ENCODE measurements around the gene SETBP1. TPM values are rescaled to one million over a fixed set of nuclear protein-coding genes. Genes with fewer than 3 reads are reported as not detected.

The SETBP1 gene
- total RNA-seq, 1 donor, result 22.8 TPM

DNA sequence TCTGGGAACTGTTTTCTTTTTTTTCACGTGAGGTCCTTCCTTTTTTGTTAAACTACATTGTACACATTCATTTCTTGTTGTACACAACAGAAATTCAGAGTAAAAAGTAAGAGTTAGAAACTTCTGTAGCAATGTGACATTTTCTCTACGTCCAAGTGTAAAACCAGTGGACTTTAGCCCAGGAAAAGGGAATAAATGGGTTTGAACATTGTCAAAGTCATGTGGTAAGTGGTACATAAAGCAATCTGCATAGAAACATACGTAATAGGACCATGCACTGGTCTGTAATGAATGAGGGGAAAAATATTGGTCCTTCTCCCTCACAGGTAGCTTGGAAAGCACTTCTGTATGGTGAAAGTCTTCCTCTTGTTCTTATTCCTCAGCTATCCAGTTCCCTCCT, 421.4 kb downstream of the SETBP1 start:
- Histone ChIP-seq H3K27ac (ENCODE audit: low read depth, low read length) (no peak overlapping the region), H3K79me2 (ENCODE audit: insufficient read depth, low read length) (no peaks in the 10 kb centered on the region), H3K4me3 (ENCODE audit: insufficient read depth, low read length) (no peak overlapping the region), H4K20me1 (ENCODE audit: insufficient read depth, low read length) (no peaks in the 10 kb centered on the region), H2AFZ (ENCODE audit: low read length) (no peak overlapping the region), H3K4me1 (ENCODE audit: insufficient read depth, low read length) (peaks cover 6% of the 10 kb centered on the region), H3K36me3 (ENCODE audit: insufficient read depth, low read length) (no peaks in the 10 kb centered on the region), H3K4me2 (ENCODE audit: insufficient read depth, low read length) (no peak overlapping the region), H3K27me3 (ENCODE audit: insufficient read depth, low read length) (no peaks in the 10 kb centered on the region), H3K9me3 (ENCODE audit: low read depth, low read length) (no peaks in the 10 kb centered on the region)
- TF ChIP-seq CTCF (IDR thresholded peaks at IDR 0.05; ENCODE audit: extremely low read depth, low read depth, low read length), result no peak
- DNase-seq (ENCODE audit: insufficient read length, low spot score, missing footprints), result no peak

DNA sequence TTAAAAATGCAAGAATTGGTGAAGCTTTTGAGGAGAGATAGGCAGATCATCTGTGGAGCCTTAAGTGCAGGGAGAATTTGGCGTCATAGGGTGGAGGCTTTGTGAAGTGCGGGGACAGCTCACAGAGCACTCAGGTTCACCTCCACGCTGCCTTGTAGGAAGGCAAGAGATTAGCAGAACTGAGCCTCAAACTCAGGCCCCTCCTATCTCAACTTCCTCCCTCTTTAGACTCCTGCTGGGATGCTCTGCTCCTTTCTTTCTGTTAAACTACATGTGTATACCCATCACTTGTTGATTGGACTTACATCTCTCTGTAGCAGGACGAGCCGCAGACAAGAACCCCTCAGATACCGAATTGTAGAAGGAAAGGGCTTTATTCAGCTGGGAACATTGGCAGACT, 422.2 kb downstream of the SETBP1 start:
- Histone ChIP-seq H3K27me3 (ENCODE audit: insufficient read depth, low read length) (no peaks in the 10 kb centered on the region), H3K4me2 (ENCODE audit: insufficient read depth, low read length) (no peak overlapping the region), H3K79me2 (ENCODE audit: insufficient read depth, low read length) (no peaks in the 10 kb centered on the region), H2AFZ (ENCODE audit: low read length) (no peak overlapping the region), H3K9me3 (ENCODE audit: low read depth, low read length) (no peaks in the 10 kb centered on the region), H3K4me1 (ENCODE audit: insufficient read depth, low read length) (peaks cover 6% of the 10 kb centered on the region), H3K27ac (ENCODE audit: low read depth, low read length) (no peak overlapping the region), H3K36me3 (ENCODE audit: insufficient read depth, low read length) (no peaks in the 10 kb centered on the region), H4K20me1 (ENCODE audit: insufficient read depth, low read length) (no peaks in the 10 kb centered on the region), H3K4me3 (ENCODE audit: insufficient read depth, low read length) (no peak overlapping the region)
- TF ChIP-seq CTCF (IDR thresholded peaks at IDR 0.05; ENCODE audit: extremely low read depth, low read depth, low read length), result no peak
- no peak for DNase-seq (ENCODE audit: insufficient read length, low spot score, missing footprints)

- no peak overlapping the region for H3K4me3 ChIP-seq (ENCODE audit: insufficient read depth, low read length)
- no peak overlapping the region for H2AFZ ChIP-seq (ENCODE audit: low read length)
- H3K4me1 ChIP-seq (ENCODE audit: insufficient read depth, low read length), result peaks cover 6% of the 10 kb centered on the region
- H4K20me1 ChIP-seq (ENCODE audit: insufficient read depth, low read length), result no peaks in the 10 kb centered on the region
- H3K9me3 ChIP-seq (ENCODE audit: low read depth, low read length), result no peaks in the 10 kb centered on the region
- no peaks in the 10 kb centered on the region for H3K79me2 ChIP-seq (ENCODE audit: insufficient read depth, low read length)
- no peaks in the 10 kb centered on the region for H3K36me3 ChIP-seq (ENCODE audit: insufficient read depth, low read length)
- DNase-seq (ENCODE audit: insufficient read length, low spot score, missing footprints), result no peak
- no peak for TF ChIP-seq CTCF (IDR thresholded peaks at IDR 0.05; ENCODE audit: extremely low read depth, low read depth, low read length)
- H3K27ac ChIP-seq (ENCODE audit: low read depth, low read length), result no peak overlapping the region
- no peaks in the 10 kb centered on the region for H3K27me3 ChIP-seq (ENCODE audit: insufficient read depth, low read length)
- no peak overlapping the region for H3K4me2 ChIP-seq (ENCODE audit: insufficient read depth, low read length)
These were observed 422.8 kb downstream of the SETBP1 start for GRCh38 chr18:45103319-45104048.

GRCh38 chr18:45104049-45104395, 423.3 kb downstream of the SETBP1 start:
- peaks cover 6% of the 10 kb centered on the region for H3K4me1 ChIP-seq (ENCODE audit: insufficient read depth, low read length)
- H3K79me2 ChIP-seq (ENCODE audit: insufficient read depth, low read length), result no peaks in the 10 kb centered on the region
- H2AFZ ChIP-seq (ENCODE audit: low read length), result no peak overlapping the region
- H3K36me3 ChIP-seq (ENCODE audit: insufficient read depth, low read length), result no peaks in the 10 kb centered on the region
- H4K20me1 ChIP-seq (ENCODE audit: insufficient read depth, low read length), result no peaks in the 10 kb centered on the region
- DNase-seq (ENCODE audit: insufficient read length, low spot score, missing footprints), result no peak
- H3K4me2 ChIP-seq (ENCODE audit: insufficient read depth, low read length), result no peak overlapping the region
- TF ChIP-seq CTCF (IDR thresholded peaks at IDR 0.05; ENCODE audit: extremely low read depth, low read depth, low read length), result no peak
- H3K9me3 ChIP-seq (ENCODE audit: low read depth, low read length), result no peaks in the 10 kb centered on the region
- H3K27me3 ChIP-seq (ENCODE audit: insufficient read depth, low read length), result no peaks in the 10 kb centered on the region
- no peak overlapping the region for H3K27ac ChIP-seq (ENCODE audit: low read depth, low read length)
- H3K4me3 ChIP-seq (ENCODE audit: insufficient read depth, low read length), result no peak overlapping the region

Measured in osteoblast (primary cell).